OCI-LY3 (cell line): Measurements from ENCODE around the gene AKAP7.

Experiments
- EZH2phosphoT487 ChIP-seq: fragments of 200-600 bp; shearing (Covaris generic); IDR thresholded peaks from 2 replicates; pipeline ENCODE4 v1.6.1; 2018; ENCODE audit warnings: antibody characterized with exemption, mixed run types, low read depth
- TF ChIP-seq, protein P1 (sequence below): fragments of 200-600, 300-600 bp; sonication (generic); IDR thresholded peaks from 2 replicates; pipeline ENCODE4 v1.5.1; 2014; ENCODE audit warnings: antibody characterized with exemption, low read length, low read depth

DNA sequence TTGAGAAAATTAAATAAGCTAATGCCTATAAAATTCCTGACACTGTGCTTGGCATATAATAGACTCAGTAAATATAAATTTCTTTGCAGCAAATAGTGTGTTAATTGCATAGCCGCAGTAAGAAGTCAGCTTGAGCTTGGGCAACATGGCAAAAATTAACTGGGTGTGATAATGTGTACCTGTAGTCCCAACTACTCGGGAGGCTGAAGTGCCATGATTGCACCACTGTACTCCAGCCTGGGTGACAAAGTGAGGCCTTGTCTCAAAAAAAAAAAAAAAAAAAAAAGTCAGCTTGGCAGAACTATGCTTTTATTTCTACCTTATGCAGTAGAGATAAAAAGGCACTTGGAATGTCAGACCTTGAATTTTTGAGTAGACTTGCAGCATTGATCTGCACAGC lies 121.8 kb downstream of the AKAP7 start:
- TF ChIP-seq, protein P1, sequence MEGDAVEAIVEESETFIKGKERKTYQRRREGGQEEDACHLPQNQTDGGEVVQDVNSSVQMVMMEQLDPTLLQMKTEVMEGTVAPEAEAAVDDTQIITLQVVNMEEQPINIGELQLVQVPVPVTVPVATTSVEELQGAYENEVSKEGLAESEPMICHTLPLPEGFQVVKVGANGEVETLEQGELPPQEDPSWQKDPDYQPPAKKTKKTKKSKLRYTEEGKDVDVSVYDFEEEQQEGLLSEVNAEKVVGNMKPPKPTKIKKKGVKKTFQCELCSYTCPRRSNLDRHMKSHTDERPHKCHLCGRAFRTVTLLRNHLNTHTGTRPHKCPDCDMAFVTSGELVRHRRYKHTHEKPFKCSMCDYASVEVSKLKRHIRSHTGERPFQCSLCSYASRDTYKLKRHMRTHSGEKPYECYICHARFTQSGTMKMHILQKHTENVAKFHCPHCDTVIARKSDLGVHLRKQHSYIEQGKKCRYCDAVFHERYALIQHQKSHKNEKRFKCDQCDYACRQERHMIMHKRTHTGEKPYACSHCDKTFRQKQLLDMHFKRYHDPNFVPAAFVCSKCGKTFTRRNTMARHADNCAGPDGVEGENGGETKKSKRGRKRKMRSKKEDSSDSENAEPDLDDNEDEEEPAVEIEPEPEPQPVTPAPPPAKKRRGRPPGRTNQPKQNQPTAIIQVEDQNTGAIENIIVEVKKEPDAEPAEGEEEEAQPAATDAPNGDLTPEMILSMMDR: no peak
- TF ChIP-seq EZH2phosphoT487: no peak
